Activated CD4-positive, alpha-beta T cell treated with anti-CD3 and anti-CD28 coated beads, Interleukin-2, Interleukin-4, amounts not matched to agents 100 ng/mL and 50 ng/mL, durations not matched to agents 16 hours and 8 hours (primary cell): Measurements from ENCODE around the gene CHTF18.
"Not testable (repeated sequence)": the region's sequence is repeated elsewhere in the genome, so short reads cannot be mapped to it uniquely, and the experiment has no call there.

Source experiments
- DNase-seq: peaks from one replicate; pipeline ENCODE4 v3.0.0-alpha.2; 2020; ENCODE audit warnings: low spot score

CHTF18 gene

DNA sequence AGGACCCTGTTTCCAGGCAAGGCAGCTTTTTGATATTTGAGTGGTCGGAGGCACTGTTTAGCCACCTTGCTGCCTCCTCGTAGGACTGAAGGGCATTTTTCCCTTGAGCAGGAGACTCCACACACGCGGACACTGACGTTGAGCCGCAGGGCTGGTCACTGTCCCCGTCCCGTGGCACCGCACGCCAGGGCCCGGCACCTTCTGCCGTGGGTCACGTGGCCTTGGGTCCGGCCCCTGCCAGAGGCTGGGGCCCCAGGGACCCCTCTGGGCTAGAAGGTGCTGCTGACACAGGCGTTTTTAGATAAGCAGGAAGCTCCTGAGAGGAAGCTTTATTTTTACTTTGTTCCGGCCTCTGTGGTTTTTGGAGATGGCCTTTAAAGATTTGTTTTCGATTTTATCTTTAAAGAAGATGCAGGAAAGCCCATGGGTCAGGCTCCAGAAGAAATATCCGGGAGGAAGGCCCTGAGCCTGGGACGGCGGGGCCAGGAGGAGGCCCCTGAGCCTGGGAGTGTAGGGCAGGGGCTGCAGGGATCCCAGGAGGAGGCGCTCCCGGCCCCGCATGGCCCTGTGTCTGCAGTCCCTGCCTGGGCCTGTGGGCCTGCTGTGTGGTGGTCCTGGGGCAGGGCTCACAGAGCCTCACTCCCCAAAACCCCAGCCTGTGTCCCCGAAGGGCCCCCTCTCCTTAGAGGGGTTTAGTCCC lies 42.6 kb downstream of the CHTF18 start:
- no peak for DNase-seq

DNA sequence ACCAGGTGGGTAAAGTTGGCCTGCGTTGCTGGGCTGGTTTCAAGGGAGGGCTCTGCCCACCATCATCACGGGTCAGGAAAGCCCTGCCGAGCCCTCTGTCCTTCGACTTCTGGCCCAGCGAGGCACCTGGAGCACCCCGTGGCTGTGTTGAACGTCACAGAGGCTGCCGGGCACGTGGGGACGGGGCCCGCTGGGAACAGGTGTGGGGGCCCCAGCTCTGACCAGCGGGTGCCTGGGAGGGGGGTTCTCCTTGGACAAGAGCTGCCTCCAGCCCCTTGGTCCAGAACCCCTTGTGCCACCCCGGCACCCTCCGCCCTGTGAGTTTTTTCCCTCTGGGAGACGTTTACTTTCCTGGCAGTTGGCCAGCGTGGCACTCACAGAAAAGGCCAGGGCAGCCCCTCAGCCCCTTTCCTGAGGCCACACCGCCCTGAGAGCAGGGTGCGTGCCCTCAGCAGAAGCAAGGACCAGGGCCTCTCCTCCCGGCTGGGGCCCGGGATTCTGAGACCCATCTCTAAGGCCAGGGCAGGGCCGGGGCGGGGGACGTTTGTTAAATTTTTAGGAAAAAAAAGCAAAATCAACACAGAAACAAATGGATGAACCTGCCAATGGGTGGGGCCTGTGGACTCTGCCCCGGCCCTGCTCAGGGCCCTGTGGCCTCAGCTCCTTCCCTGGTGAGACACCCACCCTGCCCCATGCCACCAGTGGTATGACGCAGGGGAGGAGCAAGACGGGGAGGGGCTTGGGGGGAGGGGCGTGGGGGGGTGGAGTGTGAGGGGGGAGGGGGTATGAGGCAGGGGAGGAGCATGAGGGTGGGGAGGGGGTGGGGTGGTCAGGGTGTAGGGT lies 43.4 kb downstream of the CHTF18 start:
- DNase-seq: no peak

DNA sequence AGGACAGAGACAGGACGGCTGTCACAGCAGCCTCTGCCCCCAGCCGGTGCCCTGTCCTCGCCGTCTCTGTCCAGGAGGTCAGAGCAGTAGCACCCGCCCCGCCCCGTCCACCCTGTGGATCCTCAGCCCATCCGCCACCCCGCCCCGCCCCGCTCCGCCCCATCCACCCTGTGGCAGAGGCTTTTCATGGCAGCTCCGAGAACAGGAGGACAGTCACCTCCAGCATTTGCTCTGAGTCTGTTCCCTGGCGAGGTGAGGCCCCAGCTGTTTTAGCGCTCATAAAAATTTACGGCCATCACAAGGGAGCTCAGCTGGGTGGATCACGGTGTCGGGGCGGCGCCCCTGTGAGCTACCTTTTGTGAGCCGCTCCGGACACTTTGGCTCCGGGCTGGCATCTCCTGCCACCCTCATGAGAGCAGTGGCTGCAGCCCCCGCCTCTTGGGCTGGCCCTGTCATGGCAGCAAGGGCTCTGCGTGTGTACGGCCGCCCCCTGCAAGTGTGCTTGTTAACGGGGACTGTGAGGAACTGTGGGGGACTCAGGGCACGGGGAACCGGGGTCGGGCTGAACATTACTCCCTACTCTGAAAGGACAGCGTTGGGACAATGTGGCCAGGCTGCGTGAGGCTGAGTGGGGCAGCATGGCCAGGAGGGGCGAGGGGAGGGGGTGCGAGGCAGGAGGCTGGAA lies 44.4 kb downstream of the CHTF18 start:
- DNase-seq: no peak

DNA sequence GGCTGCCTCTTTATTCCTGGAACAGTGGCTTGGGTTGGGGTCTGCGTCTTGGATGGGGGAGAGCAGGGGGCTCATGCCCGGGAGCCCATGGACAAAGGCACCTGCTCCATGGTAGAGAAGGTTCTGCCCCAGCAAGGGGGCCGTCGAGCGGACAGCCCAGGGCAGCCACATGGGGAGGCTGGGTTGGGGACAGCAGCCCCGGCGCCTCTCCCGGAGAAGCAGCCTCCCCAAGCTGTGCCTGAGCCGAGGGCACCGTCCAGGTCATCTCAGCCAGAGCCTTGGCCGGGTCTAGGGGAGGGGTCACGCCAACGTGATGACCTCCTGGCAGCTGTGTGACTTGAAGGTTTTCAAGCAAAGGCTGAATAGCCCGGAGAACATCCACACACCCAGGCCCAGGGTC lies 45.0 kb downstream of the CHTF18 start:
- DNase-seq: no peak

DNA sequence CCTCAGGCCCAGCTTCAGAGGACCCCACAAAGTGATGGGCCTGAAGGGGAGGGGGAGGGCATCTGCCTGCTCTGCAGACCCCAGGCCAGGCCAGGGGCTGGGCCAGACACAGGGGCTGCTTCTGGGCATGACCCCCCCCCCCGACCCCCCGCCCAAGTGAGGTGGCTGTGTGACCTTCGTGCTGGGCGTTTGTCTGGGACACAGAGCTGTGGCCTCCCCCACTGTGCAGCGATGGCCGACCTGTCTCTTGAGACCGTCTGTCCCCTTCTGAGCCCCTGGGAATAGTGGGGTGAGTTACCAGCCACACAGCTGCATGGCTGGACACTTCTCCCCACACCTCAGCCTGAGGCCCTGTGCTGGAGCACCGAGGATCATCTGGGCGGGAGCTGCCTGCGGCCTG lies 47.0 kb downstream of the CHTF18 start:
- DNase-seq: no peak

DNA sequence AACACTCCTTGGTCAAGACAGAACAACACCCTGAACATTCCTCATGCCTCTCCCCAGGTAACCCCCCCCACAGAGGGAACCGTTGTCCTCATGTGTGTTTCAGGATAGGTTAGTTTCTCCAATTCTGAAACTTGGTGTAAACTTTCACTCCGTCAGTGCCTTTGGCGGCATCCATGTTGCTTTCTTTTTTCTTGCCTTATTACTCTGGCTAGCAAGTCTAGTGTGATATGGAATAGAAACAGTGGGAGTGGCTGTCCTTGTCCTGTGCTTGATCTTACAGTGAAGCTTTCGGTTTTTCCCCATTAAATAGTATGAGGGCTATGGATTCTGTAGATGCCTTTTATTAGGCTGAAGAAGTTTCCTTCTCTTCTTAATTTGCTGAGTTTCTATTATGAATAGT lies 47.8 kb downstream of the CHTF18 start:
- DNase-seq: no peak

DNA sequence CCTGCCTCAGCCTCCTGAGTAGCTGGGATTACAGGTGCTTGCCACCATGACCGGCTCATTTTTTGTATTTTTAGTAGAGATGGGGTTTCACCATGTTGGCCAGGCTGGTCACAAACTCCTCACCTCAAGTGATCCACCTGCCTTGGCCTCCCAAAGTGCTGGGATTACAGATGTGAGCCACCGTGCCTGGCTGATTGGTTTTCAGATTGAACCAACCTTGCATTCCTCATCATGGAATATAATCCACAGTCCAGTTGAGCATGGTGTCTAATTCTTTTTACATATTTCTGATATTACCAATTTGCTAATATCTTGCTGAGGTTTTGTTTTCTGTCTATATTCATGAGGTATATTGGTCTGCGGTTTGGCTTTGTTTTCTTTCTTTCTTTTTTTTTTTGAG lies 48.4 kb downstream of the CHTF18 start:
- DNase-seq: not testable (repeated sequence)

DNA sequence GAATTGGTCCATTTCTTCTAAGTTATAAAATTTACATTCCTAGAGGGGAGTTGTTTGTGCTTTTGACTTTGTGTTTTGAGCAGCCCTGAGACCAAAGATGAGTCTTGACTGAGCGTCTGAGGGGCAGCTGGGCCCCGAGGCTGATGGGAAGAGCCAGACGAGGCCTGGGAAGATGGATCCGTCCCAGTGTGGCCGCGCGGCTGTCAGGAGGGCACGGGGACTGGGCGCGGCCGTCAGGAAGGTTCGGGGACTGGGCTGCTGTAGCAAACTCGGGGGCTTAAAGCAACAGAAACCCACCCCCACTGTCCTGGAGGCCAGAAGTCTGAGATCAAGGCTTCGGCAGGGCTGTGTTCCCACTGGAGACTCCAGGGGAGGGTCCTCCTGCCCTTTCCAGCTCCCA lies 50.3 kb downstream of the CHTF18 start:
- DNase-seq: no peak

DNA sequence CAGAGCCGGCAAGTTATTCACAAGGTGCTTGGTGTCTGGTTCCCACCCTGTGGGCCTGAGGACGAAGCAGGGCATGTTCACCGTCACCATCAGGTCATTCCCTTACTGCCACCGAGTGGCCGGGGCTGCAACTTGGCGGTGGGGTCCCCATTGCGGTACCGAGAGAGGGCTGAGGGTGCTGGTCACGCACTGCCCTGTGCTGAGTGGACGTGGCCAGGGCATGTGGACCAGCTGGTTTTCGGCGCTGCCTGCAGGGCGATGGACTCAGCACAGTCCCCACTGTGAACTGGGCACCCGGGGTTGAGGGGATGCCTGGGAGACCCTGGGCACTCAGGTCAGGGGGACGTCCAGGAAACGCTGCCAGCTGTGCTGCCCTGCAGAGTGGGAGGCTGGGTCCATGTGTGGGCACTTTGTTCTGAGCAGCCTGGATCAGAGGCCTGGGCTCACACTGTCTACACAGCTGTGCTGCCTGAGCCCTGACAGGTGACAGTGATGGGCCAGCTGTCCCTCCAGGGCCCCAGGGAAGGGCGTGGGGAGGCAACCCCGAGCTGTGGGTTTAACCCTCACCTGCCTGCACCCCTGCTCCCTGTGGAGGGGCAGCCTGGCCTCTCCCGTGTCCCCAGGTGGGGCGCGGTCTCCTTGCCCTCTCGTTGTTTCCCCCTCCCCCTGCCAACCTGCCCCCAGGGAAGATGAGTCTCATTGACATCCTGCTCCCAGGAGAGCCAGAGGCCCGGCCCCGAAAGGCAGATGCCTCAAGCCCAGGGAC lies 51.4 kb downstream of the CHTF18 start:
- DNase-seq: no peak

DNA sequence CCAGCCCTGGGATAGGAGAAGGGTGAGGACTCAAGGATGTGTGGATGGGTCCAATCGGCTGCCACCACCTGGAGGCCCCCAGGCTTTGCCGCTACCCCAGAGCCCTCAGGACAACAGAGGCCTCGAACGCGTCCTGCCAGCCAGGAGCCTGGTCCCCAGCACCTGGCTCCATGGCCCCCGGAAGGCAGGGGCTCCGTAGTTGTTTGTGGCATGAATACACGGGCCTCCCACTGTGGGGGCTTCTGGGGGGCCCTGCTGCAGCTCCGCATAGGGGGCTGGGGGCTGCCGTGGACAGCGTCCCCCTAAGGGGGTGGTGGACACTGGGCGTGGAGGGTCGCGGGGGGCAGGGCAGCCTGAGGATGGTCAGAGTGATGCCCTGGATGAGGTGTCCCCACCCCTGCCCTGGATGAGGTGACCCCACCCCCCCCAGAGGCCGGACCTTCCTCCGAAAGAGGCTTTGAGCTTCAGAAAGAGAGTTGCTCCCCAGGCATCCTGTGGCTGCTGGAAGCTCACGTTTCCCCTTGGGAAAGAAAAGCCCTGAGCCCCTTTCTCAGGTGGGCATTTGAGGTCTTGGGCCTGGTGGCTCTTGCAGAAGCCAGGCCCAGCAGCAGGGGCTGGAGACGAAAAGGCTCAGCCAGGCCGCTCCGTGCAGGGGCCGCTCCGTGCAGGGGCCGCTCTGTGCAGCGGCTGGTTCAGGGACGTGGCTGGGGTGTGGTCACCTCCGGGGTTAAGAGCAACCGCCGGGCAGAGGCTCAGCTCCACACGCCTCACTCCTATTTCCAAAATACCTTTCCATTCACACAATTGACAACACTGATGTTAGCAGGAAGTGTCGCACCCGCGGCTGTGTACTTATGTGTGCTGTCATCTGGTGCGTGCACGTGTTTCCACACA lies 52.4 kb downstream of the CHTF18 start:
- no peak for DNase-seq

DNA sequence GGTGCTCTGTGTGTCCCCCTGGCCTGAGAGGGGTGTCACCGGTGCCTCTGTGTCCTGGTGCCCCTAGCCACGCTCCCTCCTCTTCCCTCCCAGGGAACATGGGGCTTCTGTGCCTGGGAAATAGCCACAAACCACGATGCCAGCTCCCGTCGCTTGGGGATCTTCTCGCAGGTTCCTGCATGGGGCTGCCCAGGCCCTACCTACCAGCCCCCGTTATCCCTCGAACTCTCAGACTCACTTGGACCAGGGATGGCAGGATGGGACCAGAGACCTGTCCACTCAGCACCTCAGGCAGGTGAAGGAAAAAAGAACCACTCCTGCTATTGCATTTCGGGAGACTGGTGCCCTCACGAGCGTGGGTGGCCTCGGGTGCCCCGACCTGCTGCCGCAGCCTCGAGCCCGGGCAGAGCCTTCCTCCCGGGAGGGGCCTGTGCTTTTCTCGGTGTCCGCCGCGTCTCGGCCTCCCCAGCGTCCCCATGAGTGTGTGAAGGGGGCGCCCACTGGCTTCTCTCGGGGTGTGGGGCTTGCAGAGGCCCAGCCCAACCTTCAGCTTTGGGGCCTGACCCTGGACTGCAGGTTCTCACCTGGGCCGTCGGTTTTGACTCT lies 53.1 kb downstream of the CHTF18 start:
- DNase-seq: no peak

DNA sequence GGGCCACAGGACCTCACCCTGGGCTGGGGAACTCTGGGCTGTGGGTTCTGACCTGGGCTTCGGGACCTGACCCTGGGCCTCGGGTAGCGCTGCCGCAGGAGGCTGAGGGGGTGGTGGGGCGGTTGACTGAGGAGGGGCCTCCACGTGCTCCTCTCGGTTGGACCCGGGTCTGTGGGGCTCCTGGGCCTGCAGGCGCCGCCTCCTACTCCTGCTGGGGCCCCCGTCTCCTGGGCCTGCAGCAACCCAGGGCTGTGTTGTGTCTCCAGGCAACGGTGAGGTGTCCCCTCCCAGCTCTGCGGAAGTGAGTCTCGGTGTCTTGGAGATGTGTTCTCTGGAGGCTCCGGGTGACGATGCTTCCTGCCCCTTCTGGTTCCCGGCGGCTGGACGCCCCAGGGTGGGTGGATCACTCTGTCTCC lies 53.6 kb downstream of the CHTF18 start:
- DNase-seq: no peak

DNA sequence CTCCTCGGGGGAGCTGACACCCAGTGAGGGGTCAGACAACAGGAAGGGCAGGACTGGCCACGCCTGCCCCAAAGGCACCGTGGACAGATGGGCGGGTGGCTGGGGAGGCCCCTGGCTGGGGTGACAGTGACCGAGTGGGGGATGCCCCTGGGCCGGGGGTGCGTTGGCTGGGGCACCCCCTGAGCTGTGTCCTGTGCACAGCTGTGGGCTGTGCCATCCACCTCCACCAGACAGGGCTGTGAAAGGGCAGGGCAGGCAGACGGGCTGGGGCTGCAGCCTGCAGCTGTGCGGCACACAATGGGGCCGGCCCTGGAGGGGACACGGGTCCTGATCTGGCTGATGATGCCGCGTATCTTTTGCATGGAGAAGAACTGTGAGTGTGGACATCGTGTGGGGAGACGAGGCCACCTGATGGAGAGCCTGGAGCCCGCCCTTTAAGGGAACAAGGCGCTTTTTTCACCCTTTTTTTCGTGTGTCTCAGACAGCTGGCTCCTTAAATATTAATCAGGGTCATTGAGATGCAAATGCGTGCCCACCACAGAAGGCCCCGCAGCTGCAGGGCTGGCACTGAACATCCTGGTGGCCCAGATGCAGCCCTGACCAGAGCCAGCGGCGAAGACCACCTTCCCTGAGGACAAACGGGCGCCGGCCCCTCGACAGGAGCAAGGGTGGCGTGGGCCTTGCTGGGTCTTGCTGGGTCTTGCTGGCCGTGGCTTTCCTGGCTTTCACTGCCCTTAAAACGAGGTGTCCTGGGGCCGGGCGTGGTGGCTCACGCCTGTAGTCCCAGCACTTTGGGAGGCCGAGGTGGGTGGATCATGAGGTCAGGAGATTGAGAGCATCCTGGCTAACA lies 54.5 kb downstream of the CHTF18 start:
- DNase-seq: no peak

DNA sequence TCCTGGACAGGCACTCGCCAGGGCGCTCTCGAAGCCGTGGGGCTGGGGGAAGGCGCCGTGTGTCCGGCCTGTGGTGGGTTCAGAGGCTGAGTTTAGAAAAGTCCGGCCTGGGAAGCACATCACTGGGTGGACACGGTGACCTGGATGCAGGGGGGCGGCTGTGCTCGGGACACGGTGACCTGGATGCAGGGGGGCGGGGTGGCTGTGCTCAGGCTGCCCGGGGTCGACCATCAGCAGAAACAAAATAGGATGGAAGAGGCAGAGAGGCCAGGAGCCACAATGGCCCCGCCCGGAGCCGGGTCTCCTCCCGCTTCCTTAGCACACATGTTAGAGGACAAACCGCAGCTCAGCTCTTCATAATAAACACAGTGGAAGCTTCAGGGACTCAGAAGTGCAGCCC lies 55.4 kb downstream of the CHTF18 start:
- DNase-seq: no peak

DNA sequence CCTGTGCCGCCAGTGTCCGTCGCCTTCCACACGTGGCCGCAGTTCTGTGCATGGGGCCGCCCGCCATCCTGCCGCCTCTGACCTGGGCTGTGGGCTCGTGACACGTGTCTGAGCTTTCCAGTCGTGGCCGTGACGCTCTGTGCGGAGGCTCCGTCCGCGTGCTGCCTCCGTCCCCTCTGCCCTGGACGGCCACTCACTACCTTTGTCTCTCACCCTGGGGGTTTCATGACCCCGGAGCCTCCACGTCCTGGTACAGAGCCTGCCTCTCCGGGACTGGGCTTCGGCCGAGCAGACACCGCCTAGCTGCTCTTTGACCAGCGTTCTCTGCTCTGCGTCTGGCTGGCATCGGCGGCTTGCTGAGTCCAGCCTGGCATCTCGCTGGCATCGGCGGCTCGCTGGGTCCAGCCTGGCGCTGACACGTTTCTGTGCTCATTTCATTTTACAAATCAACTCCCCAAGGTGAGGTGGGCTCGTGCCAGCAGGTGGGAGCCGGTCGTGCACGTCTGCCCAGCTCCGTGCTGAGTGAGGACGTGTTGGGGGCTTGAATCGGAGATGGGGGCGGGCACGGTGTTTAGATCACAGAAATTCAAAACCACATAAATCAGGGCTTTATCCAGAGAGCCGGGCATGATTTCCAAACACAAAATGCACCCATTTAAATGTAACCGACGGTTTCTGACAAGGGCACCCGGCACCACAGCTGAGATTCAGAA lies 56.4 kb downstream of the CHTF18 start:
- no peak for DNase-seq

DNA sequence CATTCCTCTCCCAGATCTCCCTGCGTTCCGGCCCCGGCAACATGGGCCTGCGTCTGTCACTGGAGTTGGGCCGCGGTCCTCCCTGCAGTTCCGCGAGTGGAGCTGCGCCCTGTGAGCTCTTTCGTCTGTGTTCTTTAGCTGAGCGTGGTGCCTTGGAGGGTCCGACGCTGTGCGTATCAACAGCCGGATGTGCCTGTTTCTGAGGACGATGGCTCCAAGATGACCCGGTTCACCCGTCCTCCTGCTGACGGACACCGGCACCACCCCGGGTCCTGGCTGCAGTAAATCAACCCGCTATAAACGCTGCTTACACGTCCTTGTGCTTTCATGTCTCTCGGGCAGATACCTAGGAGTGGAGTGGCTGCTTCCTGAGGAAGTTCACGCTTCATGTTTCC lies 56.9 kb downstream of the CHTF18 start:
- DNase-seq: no peak

DNA sequence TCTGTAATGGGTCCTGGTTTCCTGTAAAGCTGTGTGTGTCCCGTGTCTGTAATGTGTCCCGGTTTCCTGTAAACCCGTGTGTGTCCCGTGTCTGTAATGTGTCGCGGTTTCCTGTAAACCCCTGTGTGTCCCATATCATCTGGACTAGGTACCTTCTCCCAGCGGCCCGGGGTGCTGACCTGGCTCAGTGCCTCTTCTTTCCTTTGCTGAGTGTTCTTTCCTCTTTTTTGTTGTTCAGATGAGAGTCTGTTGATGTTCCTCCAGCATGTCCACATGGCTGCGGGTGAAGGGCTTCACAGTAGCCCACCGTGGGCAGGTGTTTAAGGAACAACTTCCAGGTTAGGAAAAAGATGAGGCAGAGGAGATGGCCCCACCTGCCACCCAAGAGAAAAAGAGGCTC lies 58.7 kb downstream of the CHTF18 start:
- DNase-seq: no peak
